Measurements from ENCODE around the gene TBC1D3I. TPM values are rescaled to one million over a fixed set of nuclear protein-coding genes. Genes with fewer than 3 reads are reported as not detected.
"Not testable (repeated sequence)": the region's sequence is repeated elsewhere in the genome, so short reads cannot be mapped to it uniquely, and the experiment has no call there.

TBC1D3I gene
- 1.4 TPM for total RNA-seq
- polyA plus RNA-seq: not detected

GRCh38 chr17:36264470-36264869 is at the start of gene TBC1D3I:
TSS of gene TBC1D3I (minus strand) at chr17:36264570. CDS start at chr17:36262985, 1,585 bp downstream.
- H3K27me3 Mint-ChIP-seq; H3K36me3 Mint-ChIP-seq; H3K27me3 ChIP-seq (ENCODE audit: control insufficient read depth, insufficient read depth, low read length); H3K4me1 ChIP-seq (ENCODE audit: control insufficient read depth, insufficient read depth, low read length, poor library complexity, severe bottlenecking); H3K9me3 ChIP-seq (ENCODE audit: control insufficient read depth in 2 of 2, low read length in 2 of 2); H3K9me3 Mint-ChIP-seq; ATAC-seq (ENCODE audit: low read depth in 2 of 2); H3K27ac ChIP-seq (ENCODE audit: insufficient read depth, low read length, poor library complexity, severe bottlenecking); DNase-seq; H3K27ac Mint-ChIP-seq; H3K4me3 Mint-ChIP-seq; H3K4me3 ChIP-seq (ENCODE audit: low read depth, low read length); H3K36me3 ChIP-seq (ENCODE audit: control insufficient read depth, insufficient read depth, low read length); H3K4me1 Mint-ChIP-seq: not testable (repeated sequence)

DNA sequence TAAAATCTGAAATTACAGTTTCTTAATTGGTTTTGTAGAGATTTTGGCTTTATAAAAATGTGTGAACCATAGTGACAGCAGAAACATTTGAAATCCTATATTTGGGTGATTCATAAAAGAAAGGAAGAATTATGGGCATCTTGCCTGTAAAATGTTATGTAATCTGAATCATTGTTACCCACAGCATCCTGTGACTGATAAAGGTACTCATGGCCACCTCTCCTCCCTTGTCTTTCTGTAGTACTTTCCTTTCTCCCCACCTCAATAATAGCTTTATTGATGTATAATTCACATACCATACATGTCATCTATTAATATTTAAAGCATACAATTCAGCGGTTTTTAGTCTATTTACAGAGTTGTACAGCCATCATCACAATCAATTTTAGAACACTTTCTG is 30.8 kb upstream of the TBC1D3I start:
- H3K4me1 Mint-ChIP-seq; H3K27me3 Mint-ChIP-seq; H3K9me3 ChIP-seq (ENCODE audit: control insufficient read depth in 2 of 2, low read length in 2 of 2); H3K9me3 Mint-ChIP-seq; H3K27me3 ChIP-seq (ENCODE audit: control insufficient read depth, insufficient read depth, low read length); DNase-seq; H3K4me3 Mint-ChIP-seq; H3K27ac Mint-ChIP-seq; H3K27ac ChIP-seq (ENCODE audit: insufficient read depth, low read length, poor library complexity, severe bottlenecking); H3K4me1 ChIP-seq (ENCODE audit: control insufficient read depth, insufficient read depth, low read length, poor library complexity, severe bottlenecking); ATAC-seq (ENCODE audit: low read depth in 2 of 2); H3K36me3 ChIP-seq (ENCODE audit: control insufficient read depth, insufficient read depth, low read length); H3K36me3 Mint-ChIP-seq; H3K4me3 ChIP-seq (ENCODE audit: low read depth, low read length): not testable (repeated sequence)

GRCh38 chr17:36289965-36290612 is 25.7 kb upstream of the TBC1D3I start:
- not testable (repeated sequence) for H3K27ac Mint-ChIP-seq; H3K4me1 Mint-ChIP-seq; DNase-seq; H3K27me3 Mint-ChIP-seq; H3K9me3 ChIP-seq (ENCODE audit: control insufficient read depth in 2 of 2, low read length in 2 of 2); H3K36me3 Mint-ChIP-seq; H3K9me3 Mint-ChIP-seq; H3K4me1 ChIP-seq (ENCODE audit: control insufficient read depth, insufficient read depth, low read length, poor library complexity, severe bottlenecking); H3K36me3 ChIP-seq (ENCODE audit: control insufficient read depth, insufficient read depth, low read length); H3K4me3 ChIP-seq (ENCODE audit: low read depth, low read length); H3K4me3 Mint-ChIP-seq; H3K27me3 ChIP-seq (ENCODE audit: control insufficient read depth, insufficient read depth, low read length); ATAC-seq (ENCODE audit: low read depth in 2 of 2); H3K27ac ChIP-seq (ENCODE audit: insufficient read depth, low read length, poor library complexity, severe bottlenecking)

DNA sequence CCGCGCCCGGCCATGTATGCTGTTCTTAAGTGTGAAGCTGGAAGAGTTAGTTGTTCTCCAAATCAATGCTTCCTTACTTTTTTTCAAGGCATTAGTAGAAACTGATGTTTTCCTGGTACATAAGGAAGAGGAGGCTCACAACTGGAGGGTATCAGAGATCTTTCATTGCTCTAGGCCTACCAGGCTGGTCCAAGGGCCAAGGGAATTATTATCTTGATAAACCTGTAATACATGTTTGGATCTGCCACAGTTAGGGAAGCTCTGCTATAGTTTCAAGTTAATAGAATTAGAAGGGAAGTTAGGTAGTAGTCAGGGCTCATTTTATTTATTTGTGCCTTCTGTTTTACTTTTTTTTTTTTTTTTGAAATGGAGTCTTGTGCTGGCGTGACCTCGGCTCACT is 19.8 kb upstream of the TBC1D3I start:
- H3K27ac ChIP-seq (ENCODE audit: insufficient read depth, low read length, poor library complexity, severe bottlenecking); H3K4me3 ChIP-seq (ENCODE audit: low read depth, low read length); H3K27ac Mint-ChIP-seq; H3K27me3 Mint-ChIP-seq; H3K9me3 Mint-ChIP-seq; ATAC-seq (ENCODE audit: low read depth in 2 of 2); DNase-seq; H3K9me3 ChIP-seq (ENCODE audit: control insufficient read depth in 2 of 2, low read length in 2 of 2); H3K4me3 Mint-ChIP-seq; H3K36me3 ChIP-seq (ENCODE audit: control insufficient read depth, insufficient read depth, low read length); H3K4me1 Mint-ChIP-seq; H3K27me3 ChIP-seq (ENCODE audit: control insufficient read depth, insufficient read depth, low read length); H3K36me3 Mint-ChIP-seq; H3K4me1 ChIP-seq (ENCODE audit: control insufficient read depth, insufficient read depth, low read length, poor library complexity, severe bottlenecking): not testable (repeated sequence)

DNA sequence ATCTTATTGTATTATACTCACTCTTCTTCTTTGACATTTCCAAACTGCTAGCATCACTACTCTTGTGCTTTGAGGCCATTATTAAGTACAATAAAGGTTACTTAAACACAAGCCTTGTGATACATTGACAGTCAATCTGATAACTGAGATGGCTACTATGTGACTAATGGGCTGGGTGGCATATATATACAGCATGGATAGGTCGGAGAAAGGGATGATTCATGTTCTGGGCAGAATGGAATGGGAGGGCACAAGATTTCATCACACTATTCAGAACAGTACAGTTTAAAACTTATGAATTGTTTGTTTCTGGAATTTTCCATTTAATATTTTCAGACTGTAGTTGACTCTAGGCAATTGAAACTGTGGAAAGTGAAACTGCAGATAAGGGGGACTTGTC is 18.9 kb upstream of the TBC1D3I start:
- not testable (repeated sequence) for H3K27ac ChIP-seq (ENCODE audit: insufficient read depth, low read length, poor library complexity, severe bottlenecking); H3K4me1 Mint-ChIP-seq; H3K36me3 ChIP-seq (ENCODE audit: control insufficient read depth, insufficient read depth, low read length); H3K4me3 ChIP-seq (ENCODE audit: low read depth, low read length); DNase-seq; H3K4me1 ChIP-seq (ENCODE audit: control insufficient read depth, insufficient read depth, low read length, poor library complexity, severe bottlenecking); H3K27me3 ChIP-seq (ENCODE audit: control insufficient read depth, insufficient read depth, low read length); H3K27ac Mint-ChIP-seq; H3K36me3 Mint-ChIP-seq; ATAC-seq (ENCODE audit: low read depth in 2 of 2); H3K4me3 Mint-ChIP-seq; H3K27me3 Mint-ChIP-seq; H3K9me3 ChIP-seq (ENCODE audit: control insufficient read depth in 2 of 2, low read length in 2 of 2); H3K9me3 Mint-ChIP-seq

- not testable (repeated sequence) for DNase-seq; H3K4me3 ChIP-seq (ENCODE audit: low read depth, low read length); H3K27me3 ChIP-seq (ENCODE audit: control insufficient read depth, insufficient read depth, low read length); H3K27ac Mint-ChIP-seq; H3K27ac ChIP-seq (ENCODE audit: insufficient read depth, low read length, poor library complexity, severe bottlenecking); H3K36me3 ChIP-seq (ENCODE audit: control insufficient read depth, insufficient read depth, low read length); H3K4me1 ChIP-seq (ENCODE audit: control insufficient read depth, insufficient read depth, low read length, poor library complexity, severe bottlenecking); H3K36me3 Mint-ChIP-seq; ATAC-seq (ENCODE audit: low read depth in 2 of 2); H3K9me3 Mint-ChIP-seq; H3K9me3 ChIP-seq (ENCODE audit: control insufficient read depth in 2 of 2, low read length in 2 of 2); H3K27me3 Mint-ChIP-seq; H3K4me1 Mint-ChIP-seq; H3K4me3 Mint-ChIP-seq
These were observed 22.3 kb downstream of the TBC1D3I start for GRCh38 chr17:36242046-36242445.

GRCh38 chr17:36229644-36230043 is 34.7 kb downstream of the TBC1D3I start:
- H3K27ac ChIP-seq (ENCODE audit: insufficient read depth, low read length, poor library complexity, severe bottlenecking); H3K4me1 Mint-ChIP-seq; H3K9me3 Mint-ChIP-seq; H3K27ac Mint-ChIP-seq; H3K36me3 Mint-ChIP-seq; H3K4me3 ChIP-seq (ENCODE audit: low read depth, low read length); H3K4me1 ChIP-seq (ENCODE audit: control insufficient read depth, insufficient read depth, low read length, poor library complexity, severe bottlenecking); ATAC-seq (ENCODE audit: low read depth in 2 of 2); H3K27me3 ChIP-seq (ENCODE audit: control insufficient read depth, insufficient read depth, low read length); H3K36me3 ChIP-seq (ENCODE audit: control insufficient read depth, insufficient read depth, low read length); DNase-seq; H3K27me3 Mint-ChIP-seq; H3K9me3 ChIP-seq (ENCODE audit: control insufficient read depth in 2 of 2, low read length in 2 of 2); H3K4me3 Mint-ChIP-seq: not testable (repeated sequence)

- H3K4me1 Mint-ChIP-seq: not testable (repeated sequence)
- peaks cover 12% of the 10 kb centered on the region for H3K27me3 Mint-ChIP-seq
These were observed 41.4 kb downstream of the TBC1D3I start for GRCh38 chr17:36222967-36223366.

More at GRCh38 chr17:36222967-36223366, 41.4 kb downstream of the TBC1D3I start:
- not testable (repeated sequence) for H3K4me3 ChIP-seq (ENCODE audit: low read depth, low read length); H3K27me3 ChIP-seq (ENCODE audit: control insufficient read depth, insufficient read depth, low read length); H3K27ac Mint-ChIP-seq; ATAC-seq (ENCODE audit: low read depth in 2 of 2); DNase-seq; H3K36me3 Mint-ChIP-seq; H3K9me3 ChIP-seq (ENCODE audit: control insufficient read depth in 2 of 2, low read length in 2 of 2); H3K4me1 ChIP-seq (ENCODE audit: control insufficient read depth, insufficient read depth, low read length, poor library complexity, severe bottlenecking); H3K36me3 ChIP-seq (ENCODE audit: control insufficient read depth, insufficient read depth, low read length); H3K4me3 Mint-ChIP-seq; H3K27ac ChIP-seq (ENCODE audit: insufficient read depth, low read length, poor library complexity, severe bottlenecking); H3K9me3 Mint-ChIP-seq

Data from CD4-positive, CD25-positive, alpha-beta regulatory T cell (primary cell).